ENCODE measurements around the gene PCSK6.
"Not testable (repeated sequence)": the region's sequence is repeated elsewhere in the genome, so short reads cannot be mapped to it uniquely, and the experiment has no call there.

Gene PCSK6

DNA sequence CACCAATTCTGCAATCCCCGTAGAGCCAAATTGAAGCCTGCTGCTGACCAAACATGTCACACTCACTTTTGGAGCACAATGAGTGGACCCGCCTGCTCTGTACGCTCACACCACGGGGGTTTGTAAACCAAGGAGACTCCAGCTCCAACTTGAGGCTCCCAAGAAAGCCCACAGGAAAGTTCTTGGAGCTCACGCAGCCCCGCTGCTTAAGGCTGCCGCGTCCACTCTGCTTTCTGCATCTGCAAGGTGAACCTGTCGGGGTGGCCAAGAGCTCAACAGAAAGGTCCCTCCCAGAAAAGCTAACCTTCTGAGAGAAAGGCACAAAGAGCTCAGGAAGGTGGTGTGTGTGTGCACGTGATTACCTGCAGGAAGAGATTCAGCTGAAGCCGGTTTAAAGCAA lies 94.9 kb downstream of the PCSK6 start:
- no peak for DNase-seq

DNA sequence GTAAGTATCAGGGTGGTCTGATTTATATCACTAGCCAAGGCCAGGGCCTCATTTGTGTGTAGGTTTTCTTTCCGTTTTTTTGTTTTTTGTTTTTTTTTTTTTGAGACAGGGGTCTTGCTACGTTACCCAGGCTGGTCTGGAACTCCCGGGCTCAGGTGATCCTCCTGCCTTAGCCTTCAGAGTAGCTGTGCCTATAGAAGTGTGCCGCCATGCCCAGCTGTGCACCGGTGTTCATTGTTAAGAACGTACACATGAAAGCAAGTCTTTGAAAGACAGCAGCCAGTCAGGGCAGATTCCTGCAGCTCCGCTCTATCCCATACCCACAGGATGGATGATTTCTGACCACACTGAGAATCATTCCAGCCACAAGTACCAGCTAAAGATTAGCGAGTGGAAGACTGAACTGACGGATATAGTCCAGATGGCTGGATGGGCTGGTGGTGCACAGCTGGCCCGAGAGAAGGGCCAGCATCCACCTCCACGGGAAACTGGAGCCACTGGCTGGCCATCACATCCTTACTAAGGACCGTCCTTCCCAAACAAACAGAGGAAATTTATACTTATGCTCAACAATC lies 95.4 kb downstream of the PCSK6 start:
- no peak for DNase-seq

DNA sequence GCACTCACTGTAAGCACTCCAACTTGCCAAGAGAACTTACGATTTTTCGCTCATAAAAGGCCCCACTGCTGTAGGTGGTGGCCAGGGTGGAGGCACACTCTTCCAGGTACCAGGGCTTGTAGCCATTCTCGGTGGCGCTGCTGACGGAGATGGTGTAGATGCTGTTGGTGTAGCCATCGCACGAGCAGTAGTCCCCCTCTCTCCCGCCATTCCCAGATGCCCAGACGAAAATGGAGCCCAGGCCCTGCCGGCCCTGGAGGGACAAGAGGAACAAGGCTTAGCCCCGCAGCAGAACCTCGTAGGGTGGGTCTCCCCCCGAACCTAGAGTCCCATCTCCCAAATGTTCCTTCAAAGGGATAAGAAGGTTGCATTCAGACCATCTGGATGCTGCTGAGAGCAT lies 96.3 kb downstream of the PCSK6 start:
- no peak for DNase-seq

- no peak for DNase-seq
Measured at GRCh38 chr15:101391981-101392640, 97.4 kb downstream of the PCSK6 start.

DNA sequence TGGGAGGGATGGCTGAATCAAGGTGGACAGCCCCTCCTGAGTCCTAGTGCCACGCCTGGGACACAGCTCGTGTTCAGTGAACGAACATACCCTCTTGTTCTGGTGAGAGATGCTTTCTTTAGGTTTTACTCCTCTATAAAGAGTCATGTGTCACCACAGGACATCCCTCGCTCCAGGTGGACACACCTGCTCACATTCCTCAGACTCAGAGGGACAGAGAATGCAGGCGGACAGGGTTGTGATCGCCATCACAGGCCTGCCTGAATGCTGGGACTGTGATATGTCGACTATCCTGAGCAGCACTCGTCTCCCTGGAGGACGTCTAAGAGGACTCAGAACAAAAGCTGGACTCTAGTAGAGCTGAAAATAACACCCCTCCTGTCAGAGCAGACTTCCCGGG lies 98.1 kb downstream of the PCSK6 start:
- DNase-seq: no peak

DNA sequence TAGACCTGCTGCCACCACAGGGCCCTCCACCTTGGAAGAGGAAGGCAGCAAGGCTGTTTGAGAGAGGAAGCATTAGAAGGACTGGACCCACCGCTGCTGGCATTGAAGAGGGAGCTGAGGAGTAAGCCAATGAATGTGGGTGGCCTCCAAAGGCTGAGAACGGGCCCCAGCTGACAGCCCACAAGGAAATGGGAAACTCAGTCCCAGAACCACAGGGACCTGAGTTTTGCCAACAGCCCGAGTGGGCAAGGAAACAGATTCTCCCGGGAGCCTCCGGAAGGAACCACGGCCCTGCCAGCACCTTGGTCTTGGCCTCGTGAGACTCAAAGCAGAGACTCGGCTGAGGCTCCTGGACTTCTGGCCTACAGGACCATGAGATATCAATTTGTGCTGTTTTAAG lies 99.0 kb downstream of the PCSK6 start:
- no peak for DNase-seq

GRCh38 chr15:101390060-101390459 lies 99.4 kb downstream of the PCSK6 start:
- DNase-seq: no peak

DNA sequence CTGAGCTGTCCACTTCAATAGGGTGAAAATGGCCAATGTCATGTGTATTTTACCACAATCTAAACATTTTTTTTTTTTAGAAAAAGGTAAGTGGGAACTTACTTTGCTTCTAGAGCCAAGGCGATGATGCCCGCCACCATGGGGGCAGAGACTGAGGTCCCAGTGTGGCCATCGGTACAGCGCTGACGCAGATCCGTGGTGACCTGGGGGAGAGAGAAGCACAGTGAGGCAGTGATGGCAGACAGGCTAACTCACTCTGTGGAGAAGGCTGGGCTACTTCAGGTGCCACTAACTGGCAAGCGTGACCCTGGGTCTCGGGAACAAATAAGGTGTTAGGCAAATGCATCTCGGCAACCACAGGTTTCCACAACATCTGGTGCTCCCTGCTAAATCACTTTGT lies 100.1 kb downstream of the PCSK6 start:
- no peak for DNase-seq

- DNase-seq: no peak
Measured at GRCh38 chr15:101388046-101388445, 101.5 kb downstream of the PCSK6 start.

DNA sequence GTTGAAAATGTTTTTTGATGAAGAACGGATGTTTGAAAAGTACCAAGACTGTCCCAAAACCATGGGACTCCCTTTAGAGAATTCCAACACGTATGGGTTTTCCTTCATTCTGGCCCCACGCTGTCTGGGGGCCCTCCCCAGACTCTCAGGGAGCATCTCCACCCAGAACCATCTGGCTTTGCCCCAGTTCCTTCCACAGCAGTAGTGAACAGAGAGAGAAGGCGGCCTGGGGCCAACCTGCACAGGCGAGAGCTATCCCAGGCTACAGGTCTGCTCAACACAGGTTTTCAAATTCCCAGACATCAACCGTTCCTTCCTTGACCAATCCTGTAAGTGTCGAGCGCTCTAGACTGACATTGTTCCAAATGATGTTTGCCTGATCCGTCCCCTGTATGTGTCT lies 101.9 kb downstream of the PCSK6 start:
- no peak for DNase-seq

GRCh38 chr15:101386967-101387366 lies 102.5 kb downstream of the PCSK6 start:
- DNase-seq: no peak

DNA sequence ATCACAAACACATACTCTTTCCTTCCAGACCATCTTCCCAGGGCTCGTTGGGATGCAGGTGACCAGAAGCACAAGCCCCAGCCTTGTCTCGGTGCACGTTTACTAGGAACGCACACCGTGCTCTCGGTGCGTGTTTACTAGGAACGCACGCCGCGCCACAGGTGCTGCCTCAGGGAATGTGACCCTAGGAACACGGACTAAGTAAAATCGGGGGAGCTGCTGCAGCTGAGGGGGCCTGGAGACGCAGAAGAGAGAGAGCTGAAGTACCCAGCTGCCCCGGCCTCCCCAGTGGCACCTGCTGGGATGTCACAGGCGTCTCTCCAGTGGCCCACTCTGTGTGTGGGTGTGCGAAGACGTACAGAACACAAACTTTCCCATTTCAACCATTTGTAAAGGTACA lies 103.5 kb downstream of the PCSK6 start:
- DNase-seq: no peak

GRCh38 chr15:101384276-101384675 lies 105.2 kb downstream of the PCSK6 start:
- no peak for DNase-seq

- DNase-seq: no peak
Measured at GRCh38 chr15:101382544-101382943, 107.0 kb downstream of the PCSK6 start.

- no peak for DNase-seq
Measured at GRCh38 chr15:101381671-101382212, 107.8 kb downstream of the PCSK6 start.

- no peak for DNase-seq
Measured at GRCh38 chr15:101380146-101380545, 109.4 kb downstream of the PCSK6 start.

- no peak for DNase-seq
Measured at GRCh38 chr15:101379647-101380046, 109.9 kb downstream of the PCSK6 start.

- DNase-seq: no peak
Measured at GRCh38 chr15:101378879-101379278, 110.6 kb downstream of the PCSK6 start.

- no peak for DNase-seq
Measured at GRCh38 chr15:101378171-101378755, 111.2 kb downstream of the PCSK6 start.

- no peak for DNase-seq
Measured at GRCh38 chr15:101376615-101377395, 112.7 kb downstream of the PCSK6 start.

DNA sequence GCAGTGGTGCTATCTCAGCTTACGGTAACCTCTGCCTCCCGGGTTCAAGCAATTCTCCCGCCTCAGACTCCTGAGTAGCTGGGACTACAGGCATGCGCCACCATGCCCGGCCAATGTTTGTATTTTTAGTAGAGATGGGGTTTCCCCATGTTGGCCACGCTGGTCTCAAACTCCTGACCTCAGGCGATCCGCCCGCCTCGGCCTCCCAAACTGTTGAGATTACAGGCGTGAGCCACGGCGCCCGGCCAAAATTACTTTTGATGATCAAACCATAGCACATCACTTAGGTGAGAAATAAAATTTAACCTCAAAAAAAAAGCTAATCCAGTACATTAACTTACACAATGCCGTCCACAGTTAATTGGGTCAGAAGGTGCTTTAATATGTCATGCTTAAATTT lies 114.5 kb downstream of the PCSK6 start:
- DNase-seq: not testable (repeated sequence)

GRCh38 chr15:101374326-101374725 lies 115.2 kb downstream of the PCSK6 start:
- no peak for DNase-seq

- no peak for DNase-seq
Measured at GRCh38 chr15:101373577-101373976, 115.9 kb downstream of the PCSK6 start.
